ENCODE results near the gene CLTA. TPM values are rescaled to one million over a fixed set of nuclear protein-coding genes. Genes with fewer than 3 reads are reported as not detected.

The CLTA gene
- 173 to 181 TPM (median 180 TPM) in 3 replicates for total RNA-seq

- H3K36me3 Mint-ChIP-seq, result peaks cover 7% of the 10 kb centered on the region
- H3K4me1 Mint-ChIP-seq, result peaks cover 47% of the 10 kb centered on the region
- DNase-seq (ENCODE audit: low spot score in 2 of 2, unreplicated experiment in 2 of 2), result peak; percentile 85 to 89
- H3K9me3 Mint-ChIP-seq, result no peaks in the 10 kb centered on the region
- no peaks in the 10 kb centered on the region for H3K27me3 Mint-ChIP-seq (ENCODE audit: low read depth)
- peak within 1 kb of the TSS; percentile 96 for H3K27ac Mint-ChIP-seq
- peak; percentile 43 for TF ChIP-seq CTCF (IDR thresholded peaks at IDR 0.05; ENCODE audit: unreplicated experiment)
- peak within 1 kb of the TSS; percentile 89 for H3K4me3 Mint-ChIP-seq
These were observed at the start of gene CLTA for GRCh38 chr9:36190388-36191289. Gene CLTA, plus strand, starts transcription at chr9:36190921. Its CDS starts 136 bp downstream, at chr9:36191057.

- H3K4me3 Mint-ChIP-seq, result no peak overlapping the region
- TF ChIP-seq CTCF (IDR thresholded peaks at IDR 0.05; ENCODE audit: unreplicated experiment), result no peak
- peaks cover 12% of the 10 kb centered on the region for H3K9me3 Mint-ChIP-seq
- DNase-seq (ENCODE audit: low spot score in 2 of 2, unreplicated experiment in 2 of 2), result no peak
- H3K27ac Mint-ChIP-seq, result peak overlapping the region; percentile 73
- H3K27me3 Mint-ChIP-seq (ENCODE audit: low read depth), result peaks cover 19% of the 10 kb centered on the region
- H3K36me3 Mint-ChIP-seq, result peaks cover 12% of the 10 kb centered on the region
- peaks cover 29% of the 10 kb centered on the region for H3K4me1 Mint-ChIP-seq
These were observed 49.4 kb upstream of the CLTA start for GRCh38 chr9:36141288-36141687.

GRCh38 chr9:36141761-36142160, 49.0 kb upstream of the CLTA start:
- Mint-ChIP-seq H3K4me1 (peaks cover 31% of the 10 kb centered on the region), H3K27ac (no peak overlapping the region), H3K4me3 (no peak overlapping the region), H3K36me3 (peaks cover 14% of the 10 kb centered on the region), H3K9me3 (peaks cover 13% of the 10 kb centered on the region), H3K27me3 (ENCODE audit: low read depth) (peaks cover 19% of the 10 kb centered on the region)
- no peak for DNase-seq (ENCODE audit: low spot score in 2 of 2, unreplicated experiment in 2 of 2)
- no peak for TF ChIP-seq CTCF (IDR thresholded peaks at IDR 0.05; ENCODE audit: unreplicated experiment)

- DNase-seq (ENCODE audit: low spot score in 2 of 2, unreplicated experiment in 2 of 2), result no peak
- Mint-ChIP-seq H3K27me3 (ENCODE audit: low read depth) (peaks cover 11% of the 10 kb centered on the region), H3K4me3 (no peak overlapping the region), H3K36me3 (peaks cover 19% of the 10 kb centered on the region), H3K9me3 (peaks cover 13% of the 10 kb centered on the region), H3K4me1 (peaks cover 28% of the 10 kb centered on the region), H3K27ac (no peak overlapping the region)
- TF ChIP-seq CTCF (IDR thresholded peaks at IDR 0.05; ENCODE audit: unreplicated experiment), result no peak
These were observed 48.0 kb upstream of the CLTA start for GRCh38 chr9:36142510-36143244.

GRCh38 chr9:36143245-36143641, 47.5 kb upstream of the CLTA start:
- peaks cover 8% of the 10 kb centered on the region for H3K27me3 Mint-ChIP-seq (ENCODE audit: low read depth)
- H3K4me3 Mint-ChIP-seq, result no peak overlapping the region
- H3K9me3 Mint-ChIP-seq, result peaks cover 13% of the 10 kb centered on the region
- peaks cover 19% of the 10 kb centered on the region for H3K36me3 Mint-ChIP-seq
- no peak for TF ChIP-seq CTCF (IDR thresholded peaks at IDR 0.05; ENCODE audit: unreplicated experiment)
- DNase-seq (ENCODE audit: low spot score in 2 of 2, unreplicated experiment in 2 of 2), result no peak
- H3K4me1 Mint-ChIP-seq, result peaks cover 25% of the 10 kb centered on the region
- H3K27ac Mint-ChIP-seq, result no peak overlapping the region
